NCI-H1048 (cell line): Measurements from ENCODE around the gene ADAM12.
"Not testable (repeated sequence)": the region's sequence is repeated elsewhere in the genome, so short reads cannot be mapped to it uniquely, and the experiment has no call there.

ENCODE experiments used
- DNase-seq: peaks from one replicate; lab custom pipeline; 2025; lab: John Stamatoyannopoulos, UW

ADAM12 gene

GRCh38 chr10:126054191-126054590 is 334.1 kb downstream of the ADAM12 start:
- DNase-seq: no peak

- DNase-seq: no peak
Observed at GRCh38 chr10:126052171-126052570, 336.1 kb downstream of the ADAM12 start.

- no peak for DNase-seq
Observed at GRCh38 chr10:126049759-126050700, 338.2 kb downstream of the ADAM12 start.

- DNase-seq: not testable (repeated sequence)
Observed at GRCh38 chr10:126047749-126048148, 340.5 kb downstream of the ADAM12 start.

GRCh38 chr10:126046831-126047230 is 341.4 kb downstream of the ADAM12 start:
- DNase-seq: no peak

- DNase-seq: no peak
Observed at GRCh38 chr10:126045861-126046260, 342.4 kb downstream of the ADAM12 start.

- DNase-seq: no peak
Observed at GRCh38 chr10:126043389-126043788, 344.9 kb downstream of the ADAM12 start.

- DNase-seq: no peak
Observed at GRCh38 chr10:126042906-126043305, 345.4 kb downstream of the ADAM12 start.

GRCh38 chr10:126042354-126042753 is 345.9 kb downstream of the ADAM12 start:
- no peak for DNase-seq

GRCh38 chr10:126041804-126042231 is 346.5 kb downstream of the ADAM12 start:
- DNase-seq: no peak

GRCh38 chr10:126041117-126041516 is 347.2 kb downstream of the ADAM12 start:
- no peak for DNase-seq

- DNase-seq: no peak
Observed at GRCh38 chr10:126037946-126038345, 350.3 kb downstream of the ADAM12 start.

GRCh38 chr10:126036515-126036914 is 351.8 kb downstream of the ADAM12 start:
- no peak for DNase-seq

GRCh38 chr10:126034586-126034985 is 353.7 kb downstream of the ADAM12 start:
- DNase-seq: no peak

GRCh38 chr10:126029999-126030398 is 358.3 kb downstream of the ADAM12 start:
- no peak for DNase-seq

GRCh38 chr10:126027692-126028091 is 360.6 kb downstream of the ADAM12 start:
- DNase-seq: no peak

- no peak for DNase-seq
Observed at GRCh38 chr10:126022841-126023240, 365.4 kb downstream of the ADAM12 start.

- no peak for DNase-seq
Observed at GRCh38 chr10:126021833-126022500, 366.3 kb downstream of the ADAM12 start.

GRCh38 chr10:126017961-126018560 is 370.2 kb downstream of the ADAM12 start:
- DNase-seq: no peak

GRCh38 chr10:126016882-126017281 is 371.4 kb downstream of the ADAM12 start:
- DNase-seq: no peak

- DNase-seq: no peak
Observed at GRCh38 chr10:126016156-126016805, 372.0 kb downstream of the ADAM12 start.

GRCh38 chr10:126015413-126015812 is 372.9 kb downstream of the ADAM12 start:
- no peak for DNase-seq
